Measurements from ENCODE around the gene IGF1R.

IGF1R gene

DNA sequence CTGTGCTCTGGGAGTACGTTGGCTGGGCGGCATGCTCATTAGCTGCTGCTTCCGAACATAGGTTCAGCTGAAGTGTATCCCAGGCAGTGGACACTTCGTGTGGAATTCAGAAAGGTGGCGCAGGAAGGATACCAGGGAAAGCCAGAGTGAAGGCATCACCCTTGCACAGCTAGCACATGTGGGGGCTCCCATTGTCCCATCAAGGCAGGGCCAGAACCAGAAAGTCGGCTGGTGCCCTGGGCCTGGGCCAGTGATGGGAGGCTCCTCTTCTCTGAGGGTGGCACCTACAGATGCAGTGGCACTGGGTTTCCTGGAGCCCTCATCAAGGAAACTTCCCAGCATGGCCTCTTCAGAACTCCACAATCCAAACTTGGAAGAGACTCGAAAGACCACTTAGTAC, 302.7 kb downstream of the IGF1R start:
- no peak for DNase-seq
- Histone ChIP-seq H3K9me3 (no peaks in the 10 kb centered on the region), H3K4me1 (no peaks in the 10 kb centered on the region), H3K27me3 (no peaks in the 10 kb centered on the region), H3K36me3 (peaks cover 75% of the 10 kb centered on the region), H3K4me3 (ENCODE audit: low read depth, low read length) (no peak overlapping the region)
- TF ChIP-seq, protein P1, sequence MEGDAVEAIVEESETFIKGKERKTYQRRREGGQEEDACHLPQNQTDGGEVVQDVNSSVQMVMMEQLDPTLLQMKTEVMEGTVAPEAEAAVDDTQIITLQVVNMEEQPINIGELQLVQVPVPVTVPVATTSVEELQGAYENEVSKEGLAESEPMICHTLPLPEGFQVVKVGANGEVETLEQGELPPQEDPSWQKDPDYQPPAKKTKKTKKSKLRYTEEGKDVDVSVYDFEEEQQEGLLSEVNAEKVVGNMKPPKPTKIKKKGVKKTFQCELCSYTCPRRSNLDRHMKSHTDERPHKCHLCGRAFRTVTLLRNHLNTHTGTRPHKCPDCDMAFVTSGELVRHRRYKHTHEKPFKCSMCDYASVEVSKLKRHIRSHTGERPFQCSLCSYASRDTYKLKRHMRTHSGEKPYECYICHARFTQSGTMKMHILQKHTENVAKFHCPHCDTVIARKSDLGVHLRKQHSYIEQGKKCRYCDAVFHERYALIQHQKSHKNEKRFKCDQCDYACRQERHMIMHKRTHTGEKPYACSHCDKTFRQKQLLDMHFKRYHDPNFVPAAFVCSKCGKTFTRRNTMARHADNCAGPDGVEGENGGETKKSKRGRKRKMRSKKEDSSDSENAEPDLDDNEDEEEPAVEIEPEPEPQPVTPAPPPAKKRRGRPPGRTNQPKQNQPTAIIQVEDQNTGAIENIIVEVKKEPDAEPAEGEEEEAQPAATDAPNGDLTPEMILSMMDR (IDR thresholded peaks at IDR 0.05; ENCODE audit: low read depth, low read length) = no peak

DNA sequence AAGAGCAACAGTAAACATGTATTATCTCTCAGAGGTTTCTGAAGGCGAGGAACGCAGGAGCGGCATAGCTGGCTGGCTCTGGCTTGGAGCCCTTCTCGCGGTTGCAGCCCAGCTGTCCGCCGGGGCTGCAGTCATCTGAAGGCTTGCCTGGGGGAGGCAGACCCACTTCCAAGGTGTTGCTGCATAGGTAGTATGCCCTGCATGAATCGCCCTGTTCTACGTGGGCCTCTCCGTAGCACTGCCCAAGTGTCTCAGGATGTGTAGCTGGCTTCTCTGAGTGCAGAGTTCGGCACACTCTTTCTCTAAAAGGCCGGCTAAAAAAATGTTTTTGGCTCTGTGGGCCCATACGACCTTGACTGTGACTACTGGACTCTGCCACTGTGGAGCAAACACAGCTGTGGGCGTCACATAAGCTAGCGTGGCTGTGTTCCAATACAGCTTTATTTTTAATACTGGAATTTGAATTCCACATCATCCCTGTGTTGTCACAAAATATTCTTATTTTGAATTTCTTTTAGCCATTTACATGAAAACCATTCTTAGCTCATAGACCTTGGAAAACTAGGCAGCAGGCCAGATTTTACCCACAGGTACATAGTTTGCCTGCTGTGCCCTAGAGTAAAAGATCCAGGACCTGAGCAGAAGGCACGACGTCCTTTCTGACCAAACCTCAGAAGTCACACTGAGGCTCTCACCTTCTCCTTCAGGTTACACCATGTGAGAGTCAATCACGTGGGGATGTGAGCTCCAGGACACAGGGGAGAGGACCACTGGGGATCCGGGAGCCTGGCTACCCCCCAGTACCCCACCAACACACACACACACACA, 303.4 kb downstream of the IGF1R start:
- Histone ChIP-seq H3K4me3 (ENCODE audit: low read depth, low read length) (no peak overlapping the region), H3K27me3 (no peaks in the 10 kb centered on the region), H3K9me3 (no peaks in the 10 kb centered on the region), H3K36me3 (peaks cover 82% of the 10 kb centered on the region), H3K4me1 (no peaks in the 10 kb centered on the region)
- DNase-seq = no peak
- TF ChIP-seq, protein P1 (IDR thresholded peaks at IDR 0.05; ENCODE audit: low read depth, low read length) = no peak

GRCh38 chr15:98952381-98952803, 304.1 kb downstream of the IGF1R start:
- H3K9me3 ChIP-seq = no peaks in the 10 kb centered on the region
- no peaks in the 10 kb centered on the region for H3K4me1 ChIP-seq
- H3K36me3 ChIP-seq = peaks cover 87% of the 10 kb centered on the region
- TF ChIP-seq, protein P1 (IDR thresholded peaks at IDR 0.05; ENCODE audit: low read depth, low read length) = no peak
- no peaks in the 10 kb centered on the region for H3K27me3 ChIP-seq
- H3K4me3 ChIP-seq (ENCODE audit: low read depth, low read length) = no peak overlapping the region
- no peak for DNase-seq

- no peaks in the 10 kb centered on the region for H3K9me3 ChIP-seq
- H3K36me3 ChIP-seq = peaks cover 88% of the 10 kb centered on the region
- H3K4me3 ChIP-seq (ENCODE audit: low read depth, low read length) = no peak overlapping the region
- H3K27me3 ChIP-seq = no peaks in the 10 kb centered on the region
- no peak for DNase-seq
- no peaks in the 10 kb centered on the region for H3K4me1 ChIP-seq
- TF ChIP-seq, protein P1 (IDR thresholded peaks at IDR 0.05; ENCODE audit: low read depth, low read length) = no peak
Measured at GRCh38 chr15:98953000-98953787, 304.9 kb downstream of the IGF1R start.

DNA sequence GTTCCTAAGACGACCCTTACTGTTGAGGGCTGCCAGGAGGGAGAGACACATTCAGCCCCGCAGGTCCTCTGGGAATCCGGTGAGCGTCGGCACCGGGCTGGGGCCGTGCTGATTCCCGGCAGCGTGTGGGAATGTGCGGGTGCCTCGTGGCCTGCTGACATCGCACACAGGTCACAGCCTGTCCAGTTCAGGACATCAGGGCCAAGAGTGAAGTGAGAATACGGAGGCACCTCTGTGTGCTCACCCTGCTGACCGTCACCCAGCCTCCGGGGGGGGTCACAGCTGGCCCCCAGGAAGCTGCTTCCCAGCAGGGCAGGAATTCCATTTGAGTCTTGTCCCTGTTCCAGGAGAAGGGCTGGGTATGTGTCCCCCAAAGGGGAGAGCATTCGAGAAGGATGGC, 305.6 kb downstream of the IGF1R start:
- TF ChIP-seq, protein P1 (IDR thresholded peaks at IDR 0.05; ENCODE audit: low read depth, low read length) = no peak
- Histone ChIP-seq H3K4me1 (no peaks in the 10 kb centered on the region), H3K4me3 (ENCODE audit: low read depth, low read length) (no peak overlapping the region)

GRCh38 chr15:98954411-98954810, 306.1 kb downstream of the IGF1R start:
- TF ChIP-seq, protein P1 (IDR thresholded peaks at IDR 0.05; ENCODE audit: low read depth, low read length) = no peak
- Histone ChIP-seq H3K36me3 (peaks cover 89% of the 10 kb centered on the region), H3K4me1 (no peaks in the 10 kb centered on the region), H3K4me3 (ENCODE audit: low read depth, low read length) (no peak overlapping the region), H3K27me3 (no peaks in the 10 kb centered on the region), H3K9me3 (no peaks in the 10 kb centered on the region)
- peak; percentile 32 for DNase-seq

More for the DNA sequence above, 305.6 kb downstream of the IGF1R start:
- no peak for DNase-seq
- Histone ChIP-seq H3K36me3 (peaks cover 86% of the 10 kb centered on the region), H3K27me3 (no peaks in the 10 kb centered on the region), H3K9me3 (no peaks in the 10 kb centered on the region)

Data from BE2C (cell line).